ENCODE measurements around the gene TPGS1. TPM values are rescaled to one million over a fixed set of nuclear protein-coding genes. Genes with fewer than 3 reads are reported as not detected.

Gene TPGS1
- total RNA-seq, 4 donors from 2014 or later = 12.6 to 37.5 (median 29.9) TPM

- Histone ChIP-seq H3K36me3 (no peaks in the 10 kb centered on the region), H3K9me3 (no peaks in the 10 kb centered on the region), H3K4me1 (peaks cover 0 to 12% of the 10 kb centered on the region in 2 donors), H3K4me3 (no peak overlapping the region), H3K27me3 (no peaks in the 10 kb centered on the region), H3K27ac (no peak overlapping the region)
- no peak for DNase-seq
- no peak for TF ChIP-seq POLR2A (IDR thresholded peaks at IDR 0.05)
- no peak for TF ChIP-seq CTCF (IDR thresholded peaks at IDR 0.05)
- intact Hi-C loops (cut with DNase I; ENCODE audit: low total_unique reads) = no loop called here
Measured at GRCh38 chr19:465056-465816, 42.1 kb upstream of the TPGS1 start.

- no peak overlapping the region for H3K27ac ChIP-seq
- no peaks in the 10 kb centered on the region for H3K9me3 ChIP-seq
- no peak overlapping the region for H3K4me3 ChIP-seq
Measured at GRCh38 chr19:467554-467953, 39.7 kb upstream of the TPGS1 start.

GRCh38 chr19:468587-469256 lies 38.6 kb upstream of the TPGS1 start:
- no peaks in the 10 kb centered on the region for H3K27me3 ChIP-seq
- H3K36me3 ChIP-seq = no peaks in the 10 kb centered on the region
- no peaks in the 10 kb centered on the region for H3K9me3 ChIP-seq
- TF ChIP-seq CTCF (IDR thresholded peaks at IDR 0.05) (no peak), POLR2A (IDR thresholded peaks at IDR 0.05) (no peak)
- no peak overlapping the region for H3K27ac ChIP-seq
- DNase-seq = no peak
- intact Hi-C loops (cut with DNase I; ENCODE audit: low total_unique reads) = no loop called here
- H3K4me1 ChIP-seq = no peaks in the 10 kb centered on the region
- H3K4me3 ChIP-seq = no peak overlapping the region

More at GRCh38 chr19:467554-467953, 39.7 kb upstream of the TPGS1 start:
- no peaks in the 10 kb centered on the region for H3K27me3 ChIP-seq
- H3K36me3 ChIP-seq = no peaks in the 10 kb centered on the region
- no peak for TF ChIP-seq POLR2A (IDR thresholded peaks at IDR 0.05)
- no peak for TF ChIP-seq CTCF (IDR thresholded peaks at IDR 0.05)
- no peaks in the 10 kb centered on the region for H3K4me1 ChIP-seq
- intact Hi-C loops (cut with DNase I; ENCODE audit: low total_unique reads) = no loop called here
- DNase-seq = no peak

GRCh38 chr19:469833-470232 lies 37.5 kb upstream of the TPGS1 start:
- Histone ChIP-seq H3K36me3 (no peaks in the 10 kb centered on the region), H3K4me3 (no peak overlapping the region), H3K27me3 (no peaks in the 10 kb centered on the region), H3K9me3 (no peaks in the 10 kb centered on the region), H3K27ac (no peak overlapping the region), H3K4me1 (no peaks in the 10 kb centered on the region)
- TF ChIP-seq POLR2A (IDR thresholded peaks at IDR 0.05) = no peak
- TF ChIP-seq CTCF (IDR thresholded peaks at IDR 0.05) = no peak
- intact Hi-C loops (cut with DNase I; ENCODE audit: low total_unique reads) = no loop called here
- DNase-seq = no peak

GRCh38 chr19:470701-471100 lies 36.6 kb upstream of the TPGS1 start:
- no peak for DNase-seq
- H3K36me3 ChIP-seq = no peaks in the 10 kb centered on the region
- H3K27ac ChIP-seq = no peak overlapping the region
- no peaks in the 10 kb centered on the region for H3K9me3 ChIP-seq
- H3K27me3 ChIP-seq = no peaks in the 10 kb centered on the region
- intact Hi-C loops (cut with DNase I; ENCODE audit: low total_unique reads) = no loop called here
- TF ChIP-seq POLR2A (IDR thresholded peaks at IDR 0.05) (no peak), CTCF (IDR thresholded peaks at IDR 0.05) (no peak)
- no peak overlapping the region for H3K4me3 ChIP-seq
- H3K4me1 ChIP-seq = no peaks in the 10 kb centered on the region
